ENCODE data around the gene ETV2.

DNA sequence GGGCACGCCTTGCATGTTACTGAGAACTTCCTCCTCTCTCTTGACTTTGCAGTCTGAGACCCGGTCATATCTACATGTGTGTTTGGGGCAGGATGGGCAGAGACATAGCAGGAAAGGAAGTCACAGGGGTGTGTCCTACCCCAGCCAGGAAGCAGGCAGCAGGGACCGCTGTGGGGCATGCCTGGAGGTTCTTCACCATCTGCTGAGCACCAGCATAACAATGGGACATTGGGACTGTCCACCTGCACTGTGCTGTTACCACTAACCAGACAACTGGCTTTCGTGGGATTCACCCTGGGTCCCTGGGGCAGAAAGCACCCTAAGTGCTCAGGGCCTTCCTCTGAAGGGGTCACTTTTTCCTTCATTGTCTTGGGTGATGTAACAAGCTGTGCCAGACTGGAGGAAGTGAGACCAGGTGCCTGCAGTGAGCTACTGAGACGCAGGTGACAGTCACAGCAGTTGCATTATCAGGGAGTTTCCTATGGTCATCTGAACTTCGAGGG, 31.6 kb upstream of the ETV2 start:
- TF ChIP-seq, protein P1, sequence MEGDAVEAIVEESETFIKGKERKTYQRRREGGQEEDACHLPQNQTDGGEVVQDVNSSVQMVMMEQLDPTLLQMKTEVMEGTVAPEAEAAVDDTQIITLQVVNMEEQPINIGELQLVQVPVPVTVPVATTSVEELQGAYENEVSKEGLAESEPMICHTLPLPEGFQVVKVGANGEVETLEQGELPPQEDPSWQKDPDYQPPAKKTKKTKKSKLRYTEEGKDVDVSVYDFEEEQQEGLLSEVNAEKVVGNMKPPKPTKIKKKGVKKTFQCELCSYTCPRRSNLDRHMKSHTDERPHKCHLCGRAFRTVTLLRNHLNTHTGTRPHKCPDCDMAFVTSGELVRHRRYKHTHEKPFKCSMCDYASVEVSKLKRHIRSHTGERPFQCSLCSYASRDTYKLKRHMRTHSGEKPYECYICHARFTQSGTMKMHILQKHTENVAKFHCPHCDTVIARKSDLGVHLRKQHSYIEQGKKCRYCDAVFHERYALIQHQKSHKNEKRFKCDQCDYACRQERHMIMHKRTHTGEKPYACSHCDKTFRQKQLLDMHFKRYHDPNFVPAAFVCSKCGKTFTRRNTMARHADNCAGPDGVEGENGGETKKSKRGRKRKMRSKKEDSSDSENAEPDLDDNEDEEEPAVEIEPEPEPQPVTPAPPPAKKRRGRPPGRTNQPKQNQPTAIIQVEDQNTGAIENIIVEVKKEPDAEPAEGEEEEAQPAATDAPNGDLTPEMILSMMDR (IDR thresholded peaks at IDR 0.05), result no peak
- no peak for TF ChIP-seq POLR2A (IDR thresholded peaks at IDR 0.05)

Data from body of pancreas (tissue), 4 donors.